Colonic mucosa (tissue), 4 donors: ENCODE results near the gene LDLRAD2. TPM values are rescaled to one million over a fixed set of nuclear protein-coding genes. Genes with fewer than 3 reads are reported as not detected.

ENCODE experiments used
- DNase-seq: peaks from one replicate; pipeline ENCODE4 v3.0.0-alpha.2; 2020
- H3K27ac ChIP-seq: fragments of 200-600 bp; one replicate; pipeline ENCODE4 v1.8.0; 2021
- H3K27me3 ChIP-seq: fragments of 200-600 bp; one replicate; pipeline ENCODE4 v1.8.0; 2021
- H3K36me3 ChIP-seq: fragments of 200-600 bp; one replicate; pipeline ENCODE4 v1.8.0; 2021
- H3K4me1 ChIP-seq: fragments of 200-600 bp; one replicate; pipeline ENCODE4 v1.8.0; 2021; ENCODE audit warnings: mild to moderate bottlenecking
- H3K4me3 ChIP-seq: fragments of 200-600 bp; one replicate; pipeline ENCODE4 v1.8.0; 2021
- H3K9ac ChIP-seq, 2 donors: one replicate each; pipeline ENCODE4 v1.7.0; 2013; ENCODE audit warnings: control low read depth in 2 of 2, low read depth in 2 of 2, low read length in 2 of 2
- H3K9me3 ChIP-seq: fragments of 200-600 bp; one replicate; pipeline ENCODE4 v1.8.0; 2021
- CTCF ChIP-seq: fragments of 200-600 bp; IDR thresholded peaks from one replicate; pipeline ENCODE4 v1.8.0; 2022; ENCODE audit warnings: antibody characterized with exemption, mild to moderate bottlenecking
- intact Hi-C: fragments of 100-400 bp; cut with DNase I; formaldehyde crosslinking; loops from one replicate; pipeline ENCODE4 v1.14.1; 2022
- total RNA-seq, 2 donors: library from RNA; stranded (reverse); fragmentation: NEBNext Ultra II Directional in 1 of 2; extraction: Animal tissue kit (Norgen Biotek cat#: 25700) in 1 of 2; gene quantifications; one replicate each; pipeline ENCODE4 v1.2.1, GENCODE V29; 2021
- donor health status: healthy.
- donor health status: DM: no; HTN: no; CAD: no.
- donor health status: DM: no; HTN: no; CAD: no.

The LDLRAD2 gene
- total RNA-seq, 2 donors from 2014 or later, result 0.08 to 0.25 TPM

GRCh38 chr1:21869620-21870121 is 57.6 kb downstream of the LDLRAD2 start:
- no peaks in the 10 kb centered on the region for H3K4me1 ChIP-seq
- H3K9ac ChIP-seq, result no peak overlapping the region
- DNase-seq, result peak; percentile 66
- no peaks in the 10 kb centered on the region for H3K27me3 ChIP-seq
- no peak overlapping the region for H3K27ac ChIP-seq
- intact Hi-C loops, result no loop called here
- peaks cover 3% of the 10 kb centered on the region for H3K36me3 ChIP-seq
- no peak for TF ChIP-seq CTCF
- H3K9me3 ChIP-seq, result no peaks in the 10 kb centered on the region
- H3K4me3 ChIP-seq, result no peak overlapping the region

GRCh38 chr1:21870611-21871010 is 58.5 kb downstream of the LDLRAD2 start:
- no peak overlapping the region for H3K4me3 ChIP-seq
- DNase-seq, result no peak
- H3K27ac ChIP-seq, result no peak overlapping the region
- no peak for TF ChIP-seq CTCF
- H3K4me1 ChIP-seq, result no peaks in the 10 kb centered on the region
- no peak overlapping the region for H3K9ac ChIP-seq
- H3K9me3 ChIP-seq, result no peaks in the 10 kb centered on the region
- no peaks in the 10 kb centered on the region for H3K27me3 ChIP-seq
- intact Hi-C loops, result no loop called here
- peaks cover 10% of the 10 kb centered on the region for H3K36me3 ChIP-seq

GRCh38 chr1:21871943-21872342 is 59.9 kb downstream of the LDLRAD2 start:
- H3K4me1 ChIP-seq, result no peaks in the 10 kb centered on the region
- no peak for TF ChIP-seq CTCF
- no peak overlapping the region for H3K27ac ChIP-seq
- H3K9ac ChIP-seq, result no peak overlapping the region
- H3K9me3 ChIP-seq, result no peaks in the 10 kb centered on the region
- DNase-seq, result no peak
- intact Hi-C loops, result no loop called here
- H3K36me3 ChIP-seq, result peaks cover 15% of the 10 kb centered on the region
- H3K4me3 ChIP-seq, result no peak overlapping the region
- no peaks in the 10 kb centered on the region for H3K27me3 ChIP-seq

GRCh38 chr1:21872445-21873079 is 60.5 kb downstream of the LDLRAD2 start:
- Histone ChIP-seq H3K27me3 (no peaks in the 10 kb centered on the region), H3K9ac (no peak overlapping the region), H3K27ac (no peak overlapping the region), H3K4me1 (no peaks in the 10 kb centered on the region), H3K9me3 (no peaks in the 10 kb centered on the region), H3K4me3 (no peak overlapping the region), H3K36me3 (peaks cover 15% of the 10 kb centered on the region)
- intact Hi-C loops, result no loop called here
- no peak for TF ChIP-seq CTCF
- DNase-seq, result no peak

GRCh38 chr1:21873174-21873573 is 61.1 kb downstream of the LDLRAD2 start:
- H3K9ac ChIP-seq, result no peak overlapping the region
- intact Hi-C loops, result no loop called here
- H3K27ac ChIP-seq, result no peak overlapping the region
- no peaks in the 10 kb centered on the region for H3K27me3 ChIP-seq
- H3K4me1 ChIP-seq, result no peaks in the 10 kb centered on the region
- no peak overlapping the region for H3K4me3 ChIP-seq
- no peak for DNase-seq
- TF ChIP-seq CTCF, result no peak
- H3K9me3 ChIP-seq, result no peaks in the 10 kb centered on the region
- H3K36me3 ChIP-seq, result peaks cover 15% of the 10 kb centered on the region
